Activated naive CD8-positive, alpha-beta T cell treated with anti-CD3 and anti-CD28 coated beads for 36 hours (primary cell): ENCODE data around the gene VWA3B. TPM values are rescaled to one million over a fixed set of nuclear protein-coding genes. Genes with fewer than 3 reads are reported as not detected.
"Not testable (repeated sequence)": the region's sequence is repeated elsewhere in the genome, so short reads cannot be mapped to it uniquely, and the experiment has no call there.

Source experiments
- DNase-seq: peaks from one replicate; pipeline ENCODE4 v3.0.0; 2021
- H3K27ac Mint-ChIP-seq: one replicate; pipeline ENCODE4 v1.8.0; 2022; ENCODE audit warnings: mild to moderate bottlenecking, moderate library complexity, mixed read lengths
- H3K27me3 Mint-ChIP-seq: one replicate; pipeline ENCODE4 v1.8.0; 2022; ENCODE audit warnings: mild to moderate bottlenecking, mixed read lengths
- H3K36me3 Mint-ChIP-seq: one replicate; pipeline ENCODE4 v1.8.0; 2021; ENCODE audit warnings: mild to moderate bottlenecking, mixed read lengths
- H3K4me1 Mint-ChIP-seq: one replicate; pipeline ENCODE4 v1.8.0; 2021; ENCODE audit warnings: mixed read lengths
- H3K4me3 Mint-ChIP-seq: one replicate; pipeline ENCODE4 v1.8.0; 2022; ENCODE audit warnings: mild to moderate bottlenecking, moderate library complexity, mixed read lengths
- H3K9me3 Mint-ChIP-seq: one replicate; pipeline ENCODE4 v1.8.0; 2022; ENCODE audit warnings: mixed read lengths
- total RNA-seq, 2 experiments: library from RNA; stranded (reverse); gene quantifications; one replicate each; pipeline ENCODE4 v1.2.3, GENCODE V29; 2021

VWA3B gene
- total RNA-seq, 2 experiments from 2014 or later = not detected

DNA sequence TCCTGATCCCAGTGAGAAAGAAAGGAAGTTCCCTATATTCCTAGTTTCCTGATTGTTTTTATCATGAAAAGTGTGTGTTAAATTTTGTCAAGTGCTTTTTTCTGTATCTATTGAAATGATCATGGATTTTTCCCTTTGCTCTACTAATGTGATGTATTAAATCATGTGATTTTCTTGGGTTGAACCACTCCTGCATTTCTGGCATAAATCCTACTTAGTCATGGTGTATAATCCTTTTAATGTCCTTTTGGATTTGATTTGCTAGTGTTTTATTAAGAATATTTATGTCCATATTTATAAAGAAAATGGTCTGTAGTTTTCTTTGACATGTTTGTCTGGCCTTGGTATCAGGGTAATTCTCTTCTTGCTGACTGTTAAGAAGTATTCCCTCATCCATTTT, 171.9 kb downstream of the VWA3B start:
- H3K27ac Mint-ChIP-seq = no peak overlapping the region
- DNase-seq = no peak
- peaks cover 10% of the 10 kb centered on the region for H3K27me3 Mint-ChIP-seq
- H3K36me3 Mint-ChIP-seq = peaks cover 3% of the 10 kb centered on the region
- H3K4me1 Mint-ChIP-seq = no peaks in the 10 kb centered on the region
- no peak overlapping the region for H3K4me3 Mint-ChIP-seq
- peaks cover 18% of the 10 kb centered on the region for H3K9me3 Mint-ChIP-seq

DNA sequence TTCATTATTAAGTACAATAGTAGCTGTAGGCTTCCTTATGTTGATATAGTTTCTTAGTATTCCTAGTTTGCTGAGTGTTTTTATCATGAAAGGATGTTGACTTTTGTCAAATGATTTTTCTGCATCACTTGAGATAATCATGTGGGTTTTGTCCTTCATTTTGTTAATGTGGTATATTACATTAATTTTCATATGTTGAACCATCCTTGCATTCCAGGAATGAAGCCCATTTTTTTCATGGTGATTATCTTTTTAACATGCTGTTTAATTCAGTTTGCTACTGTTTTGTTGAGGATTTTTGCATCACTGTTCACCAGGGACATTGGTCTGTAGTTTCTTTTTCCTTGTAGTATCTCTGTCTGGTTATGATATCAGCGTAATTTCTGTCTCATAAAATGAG, 176.4 kb downstream of the VWA3B start:
- H3K9me3 Mint-ChIP-seq = peaks cover 29% of the 10 kb centered on the region
- no peaks in the 10 kb centered on the region for H3K4me1 Mint-ChIP-seq
- DNase-seq = no peak
- H3K27me3 Mint-ChIP-seq = peaks cover 5% of the 10 kb centered on the region
- H3K36me3 Mint-ChIP-seq = peaks cover 3% of the 10 kb centered on the region
- H3K27ac Mint-ChIP-seq = no peak overlapping the region
- no peak overlapping the region for H3K4me3 Mint-ChIP-seq

GRCh38 chr2:98268225-98268624, 181.3 kb downstream of the VWA3B start:
- not testable (repeated sequence) for H3K27me3 Mint-ChIP-seq, H3K27ac Mint-ChIP-seq, H3K4me3 Mint-ChIP-seq, H3K4me1 Mint-ChIP-seq, H3K36me3 Mint-ChIP-seq, DNase-seq
- H3K9me3 Mint-ChIP-seq = peaks cover 23% of the 10 kb centered on the region

- H3K27ac Mint-ChIP-seq = no peak overlapping the region
- no peak for DNase-seq
- H3K4me3 Mint-ChIP-seq = no peak overlapping the region
- H3K36me3 Mint-ChIP-seq = no peaks in the 10 kb centered on the region
- no peaks in the 10 kb centered on the region for H3K4me1 Mint-ChIP-seq
- H3K9me3 Mint-ChIP-seq = peaks cover 13% of the 10 kb centered on the region
- H3K27me3 Mint-ChIP-seq = peaks cover 6% of the 10 kb centered on the region
Measured at GRCh38 chr2:98269274-98269673, 182.3 kb downstream of the VWA3B start.

- no peak overlapping the region for H3K4me3 Mint-ChIP-seq
- no peak for DNase-seq
- H3K27ac Mint-ChIP-seq = no peak overlapping the region
- H3K9me3 Mint-ChIP-seq = peaks cover 8% of the 10 kb centered on the region
- peaks cover 9% of the 10 kb centered on the region for H3K27me3 Mint-ChIP-seq
- H3K36me3 Mint-ChIP-seq = no peaks in the 10 kb centered on the region
- H3K4me1 Mint-ChIP-seq = no peaks in the 10 kb centered on the region
Measured at GRCh38 chr2:98269830-98270229, 182.9 kb downstream of the VWA3B start.

DNA sequence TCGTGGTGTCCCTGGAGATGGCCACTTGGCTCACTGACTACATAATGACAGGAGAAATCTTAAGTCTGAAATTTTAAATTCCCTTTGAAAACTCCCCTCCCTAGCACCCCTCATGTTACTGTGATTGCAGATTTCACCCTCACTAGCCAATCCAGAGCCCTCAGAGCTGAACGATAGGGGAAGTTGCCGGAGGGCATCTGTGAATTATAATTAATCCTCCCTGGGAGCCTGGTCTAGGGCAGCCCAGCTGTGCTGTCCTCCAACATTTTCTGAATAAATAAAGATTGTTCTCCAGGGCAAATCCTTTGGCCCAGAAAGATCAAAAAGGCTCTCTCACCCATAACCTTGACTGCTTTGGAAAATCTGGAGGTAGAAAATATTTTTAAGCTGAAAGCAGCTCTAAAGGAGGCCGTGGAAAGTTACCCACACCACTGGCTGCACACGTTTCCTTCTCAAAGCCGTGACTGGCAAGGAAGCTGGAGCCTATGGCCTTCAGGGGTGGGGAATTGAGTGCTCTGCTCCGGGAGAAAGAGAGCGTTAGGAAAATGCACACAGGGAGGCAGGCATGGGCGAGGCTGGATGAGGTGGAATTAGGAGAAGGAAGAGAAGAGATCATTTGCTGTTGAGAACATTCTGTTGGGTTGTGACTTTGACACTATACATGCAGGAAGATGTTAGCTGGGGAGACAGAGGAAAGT, 190.3 kb downstream of the VWA3B start:
- no peaks in the 10 kb centered on the region for H3K4me1 Mint-ChIP-seq
- no peak overlapping the region for H3K4me3 Mint-ChIP-seq
- H3K27me3 Mint-ChIP-seq = peaks cover 25% of the 10 kb centered on the region
- H3K36me3 Mint-ChIP-seq = no peaks in the 10 kb centered on the region
- DNase-seq = no peak
- no peaks in the 10 kb centered on the region for H3K9me3 Mint-ChIP-seq
- no peak overlapping the region for H3K27ac Mint-ChIP-seq

GRCh38 chr2:98278074-98278473, 191.1 kb downstream of the VWA3B start:
- no peaks in the 10 kb centered on the region for H3K4me1 Mint-ChIP-seq
- H3K36me3 Mint-ChIP-seq = no peaks in the 10 kb centered on the region
- H3K27me3 Mint-ChIP-seq = peaks cover 30% of the 10 kb centered on the region
- no peak for DNase-seq
- H3K4me3 Mint-ChIP-seq = no peak overlapping the region
- no peak overlapping the region for H3K27ac Mint-ChIP-seq
- H3K9me3 Mint-ChIP-seq = no peaks in the 10 kb centered on the region

DNA sequence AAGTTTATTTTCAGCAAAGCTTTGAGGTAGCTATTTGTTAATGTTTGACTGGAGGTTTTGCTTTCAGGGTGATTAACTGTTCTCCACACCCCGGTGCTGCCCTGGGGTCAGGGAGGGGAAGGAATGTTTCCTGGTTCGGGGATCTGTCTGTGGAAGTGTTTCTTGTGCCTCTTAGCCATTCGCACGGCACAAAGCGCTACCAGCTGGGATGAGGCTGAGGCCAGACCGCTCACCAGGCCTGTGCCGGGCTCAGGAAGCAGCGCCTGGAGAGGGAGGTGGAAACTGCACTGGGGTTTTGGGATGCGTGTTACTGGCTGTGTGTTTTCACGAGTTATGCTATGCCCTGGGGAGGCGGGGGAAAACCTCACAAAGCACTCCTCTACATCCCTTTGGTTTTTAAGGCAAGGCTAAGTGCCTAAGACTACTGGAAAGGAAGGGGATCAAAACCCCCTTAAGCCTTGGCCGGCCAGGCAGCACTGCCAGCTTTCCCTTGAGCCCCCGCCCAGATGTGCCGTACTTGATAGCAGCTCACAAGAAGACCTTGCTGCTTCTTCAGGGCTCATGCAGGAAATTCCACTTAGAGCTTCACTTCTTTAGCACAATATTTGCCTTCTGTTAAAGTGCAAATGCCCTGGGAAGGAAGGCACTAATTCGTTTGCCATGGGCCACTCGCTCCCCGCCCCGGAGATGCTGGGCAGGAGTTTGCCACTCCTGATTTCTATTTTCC, 193.6 kb downstream of the VWA3B start:
- Mint-ChIP-seq H3K27me3 (peaks cover 27% of the 10 kb centered on the region), H3K27ac (no peak overlapping the region), H3K36me3 (no peaks in the 10 kb centered on the region), H3K4me1 (no peaks in the 10 kb centered on the region), H3K9me3 (no peaks in the 10 kb centered on the region), H3K4me3 (no peak overlapping the region)
- DNase-seq = no peak

DNA sequence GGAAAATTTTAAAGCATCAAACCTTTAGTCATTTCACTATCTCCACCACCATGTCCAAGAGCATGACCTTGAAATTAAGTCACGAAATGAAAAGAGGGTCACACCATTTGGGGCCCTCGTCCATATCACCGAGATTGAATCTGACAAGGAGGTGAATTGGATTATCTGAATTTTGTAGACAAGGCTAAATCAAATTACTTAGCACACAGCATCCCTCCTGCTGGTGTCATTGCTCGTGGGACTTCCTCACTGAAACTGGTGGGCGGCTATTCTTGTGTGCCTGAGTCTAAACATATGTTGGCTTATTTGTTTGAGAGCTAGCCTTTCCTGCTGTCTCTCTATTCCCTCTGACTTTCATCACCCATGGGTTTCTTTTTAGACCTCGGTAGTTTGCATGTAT, 194.6 kb downstream of the VWA3B start:
- Mint-ChIP-seq H3K27ac (no peak overlapping the region), H3K9me3 (peaks cover 3% of the 10 kb centered on the region), H3K4me3 (no peak overlapping the region), H3K36me3 (no peaks in the 10 kb centered on the region), H3K27me3 (peaks cover 28% of the 10 kb centered on the region), H3K4me1 (no peaks in the 10 kb centered on the region)
- no peak for DNase-seq

GRCh38 chr2:98282109-98282508, 195.1 kb downstream of the VWA3B start:
- Mint-ChIP-seq H3K4me3 (no peak overlapping the region), H3K27ac (no peak overlapping the region), H3K4me1 (no peaks in the 10 kb centered on the region), H3K9me3 (peaks cover 5% of the 10 kb centered on the region), H3K36me3 (no peaks in the 10 kb centered on the region), H3K27me3 (peaks cover 33% of the 10 kb centered on the region)
- DNase-seq = no peak

GRCh38 chr2:98293030-98293429, 206.1 kb downstream of the VWA3B start:
- DNase-seq = no peak
- H3K4me3 Mint-ChIP-seq = no peak overlapping the region
- peaks cover 32% of the 10 kb centered on the region for H3K27me3 Mint-ChIP-seq
- H3K36me3 Mint-ChIP-seq = peaks cover 4% of the 10 kb centered on the region
- peaks cover 12% of the 10 kb centered on the region for H3K9me3 Mint-ChIP-seq
- H3K27ac Mint-ChIP-seq = no peak overlapping the region
- no peaks in the 10 kb centered on the region for H3K4me1 Mint-ChIP-seq

DNA sequence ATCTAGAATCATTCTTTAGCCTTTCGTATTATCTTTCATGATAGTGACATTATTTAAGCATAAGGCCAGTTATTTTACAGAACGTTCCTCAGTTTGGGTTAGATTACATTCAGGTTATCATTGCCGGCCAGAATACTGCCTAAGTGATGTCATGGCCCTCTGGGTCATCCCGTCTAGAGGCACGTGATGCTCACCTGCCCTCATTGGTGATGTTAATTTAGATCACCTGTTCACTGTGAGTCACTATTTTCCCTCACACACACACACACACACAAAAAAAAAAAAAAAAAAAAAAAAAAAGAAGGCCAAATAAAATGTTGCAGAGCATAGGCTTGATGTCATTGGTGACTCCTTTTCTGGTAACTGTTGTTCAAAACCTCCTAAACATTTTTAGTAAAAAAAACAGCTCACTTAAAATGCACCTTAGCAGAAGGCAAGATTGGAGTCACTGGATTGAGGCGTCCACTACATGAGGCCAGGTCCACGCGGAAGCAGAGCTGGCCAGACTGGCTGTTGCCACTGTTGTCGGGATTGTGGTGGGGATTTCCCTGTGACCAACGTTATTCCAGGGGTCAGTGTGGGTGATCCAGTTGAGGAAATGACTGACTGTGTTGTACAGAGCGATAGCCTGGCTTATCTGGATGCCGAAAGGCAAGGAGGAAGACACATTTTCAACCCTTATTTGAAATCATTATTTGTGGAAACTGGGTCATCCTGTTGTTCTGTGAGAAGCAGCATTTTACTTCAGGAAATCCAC, 207.1 kb downstream of the VWA3B start:
- Mint-ChIP-seq H3K27me3 (peaks cover 28% of the 10 kb centered on the region), H3K9me3 (peaks cover 12% of the 10 kb centered on the region), H3K27ac (no peak overlapping the region)

GRCh38 chr2:98294711-98295110, 207.7 kb downstream of the VWA3B start:
- peaks cover 9% of the 10 kb centered on the region for H3K9me3 Mint-ChIP-seq
- DNase-seq = no peak
- H3K36me3 Mint-ChIP-seq = peaks cover 4% of the 10 kb centered on the region
- H3K27ac Mint-ChIP-seq = no peak overlapping the region
- H3K27me3 Mint-ChIP-seq = peaks cover 22% of the 10 kb centered on the region
- H3K4me3 Mint-ChIP-seq = no peak overlapping the region
- no peaks in the 10 kb centered on the region for H3K4me1 Mint-ChIP-seq

More for the DNA sequence above, 207.1 kb downstream of the VWA3B start:
- H3K36me3 Mint-ChIP-seq = peaks cover 4% of the 10 kb centered on the region
- no peak overlapping the region for H3K4me3 Mint-ChIP-seq
- no peaks in the 10 kb centered on the region for H3K4me1 Mint-ChIP-seq
- no peak for DNase-seq

GRCh38 chr2:98295275-98295674, 208.3 kb downstream of the VWA3B start:
- no peaks in the 10 kb centered on the region for H3K36me3 Mint-ChIP-seq
- no peaks in the 10 kb centered on the region for H3K4me1 Mint-ChIP-seq
- peaks cover 17% of the 10 kb centered on the region for H3K27me3 Mint-ChIP-seq
- no peak overlapping the region for H3K27ac Mint-ChIP-seq
- peaks cover 3% of the 10 kb centered on the region for H3K9me3 Mint-ChIP-seq
- no peak for DNase-seq
- H3K4me3 Mint-ChIP-seq = no peak overlapping the region

GRCh38 chr2:98295721-98296414, 208.9 kb downstream of the VWA3B start:
- H3K9me3 Mint-ChIP-seq = peaks cover 2% of the 10 kb centered on the region
- H3K27ac Mint-ChIP-seq = no peak overlapping the region

More at GRCh38 chr2:98295721-98296414, 208.9 kb downstream of the VWA3B start:
- Mint-ChIP-seq H3K27me3 (peaks cover 18% of the 10 kb centered on the region), H3K4me3 (no peak overlapping the region), H3K36me3 (no peaks in the 10 kb centered on the region), H3K4me1 (no peaks in the 10 kb centered on the region)
- no peak for DNase-seq
